ENCODE data around the gene GYPB. TPM values are rescaled to one million over a fixed set of nuclear protein-coding genes. Genes with fewer than 3 reads are reported as not detected.
"Not testable (repeated sequence)": the region's sequence is repeated elsewhere in the genome, so short reads cannot be mapped to it uniquely, and the experiment has no call there.

Gene GYPB
- total RNA-seq, 1 experiment from 2014 or later: not detected

DNA sequence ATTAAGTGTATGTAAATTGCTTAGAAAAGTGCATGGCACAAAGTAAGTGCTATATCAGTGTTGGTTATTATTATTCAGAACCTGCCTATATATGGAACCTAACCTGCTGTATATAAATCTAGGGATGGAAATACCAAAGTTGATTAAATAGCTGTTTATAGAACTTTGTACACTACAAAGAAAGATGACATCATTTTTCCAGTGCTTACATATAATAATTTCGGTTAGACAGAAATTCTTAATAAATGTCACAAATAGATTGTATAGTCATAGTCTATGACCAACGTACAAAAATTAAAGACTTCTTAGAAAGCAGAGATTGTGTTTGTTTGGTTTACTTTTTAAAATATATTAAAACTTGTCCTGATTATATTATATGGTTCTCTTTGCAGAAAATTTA is 4.4 kb downstream of the GYPB start:
- no peak for DNase-seq (ENCODE audit: low read depth)

GRCh38 chr4:144008602-144009001 is 10.6 kb downstream of the GYPB start:
- DNase-seq (ENCODE audit: low read depth): not testable (repeated sequence)

DNA sequence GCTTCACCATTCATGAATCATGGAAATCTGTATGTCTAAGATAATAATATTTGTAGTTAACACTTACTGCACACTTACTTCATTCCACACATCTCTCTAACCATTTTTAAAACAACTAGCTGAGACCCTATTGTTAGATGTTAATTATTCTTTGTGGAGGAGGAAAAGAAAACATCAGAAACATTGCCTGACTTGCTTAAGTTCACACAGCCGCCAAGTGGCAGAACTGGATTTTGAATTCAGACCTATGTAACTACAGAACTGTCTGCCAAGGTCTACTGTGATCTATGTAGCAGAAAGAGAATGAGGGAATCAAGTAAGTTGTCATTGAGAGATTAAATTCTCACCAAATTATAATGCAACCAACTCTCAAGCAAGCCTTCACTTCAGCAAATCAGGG is 11.2 kb downstream of the GYPB start:
- DNase-seq (ENCODE audit: low read depth): not testable (repeated sequence)

DNA sequence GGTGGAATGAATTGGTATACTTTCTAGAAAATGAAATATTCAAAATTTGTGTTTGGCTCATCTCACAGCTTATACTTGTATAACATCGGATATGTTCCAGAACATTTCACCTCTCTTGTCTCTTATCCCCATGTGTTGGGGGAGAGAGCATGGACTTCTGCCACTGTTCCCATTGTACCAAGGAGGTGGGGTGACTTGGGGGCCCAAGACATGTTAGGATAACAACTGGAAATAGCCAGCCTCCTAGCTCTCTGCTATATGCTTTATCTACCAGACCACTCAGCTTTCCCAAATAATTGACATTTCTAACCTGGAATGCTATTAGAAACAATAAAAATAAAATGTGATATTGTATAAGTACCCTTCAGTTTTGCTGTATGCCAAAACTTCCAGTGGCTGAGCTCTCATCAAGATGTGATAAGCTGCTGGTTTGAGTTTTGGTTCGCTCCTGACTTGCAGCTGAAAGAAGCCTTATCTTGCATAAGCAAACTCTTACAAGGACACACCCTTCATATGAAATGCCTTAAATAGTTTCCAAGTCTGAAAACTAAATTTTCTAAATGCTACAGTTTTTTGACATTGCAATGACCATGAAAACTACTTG is 12.9 kb downstream of the GYPB start:
- DNase-seq (ENCODE audit: low read depth): not testable (repeated sequence)

DNA sequence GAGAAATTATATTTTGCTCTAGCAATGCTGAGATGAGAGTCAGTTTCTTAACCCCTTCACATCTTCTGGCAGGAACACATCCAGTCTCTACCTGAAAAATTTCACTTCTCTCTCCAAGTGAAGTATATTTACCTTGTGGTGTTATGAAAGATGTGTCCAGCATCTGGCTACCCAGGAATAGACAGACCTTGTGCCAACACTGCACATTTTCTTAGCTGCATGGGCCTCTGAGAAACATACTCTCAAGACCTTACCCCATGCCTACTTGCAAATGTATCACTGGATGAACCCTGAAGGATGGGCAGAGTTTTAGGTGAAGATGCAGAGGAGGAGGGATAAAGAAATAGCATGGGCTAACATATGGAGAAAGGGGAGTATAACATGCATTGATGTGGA is 13.6 kb downstream of the GYPB start:
- not testable (repeated sequence) for DNase-seq (ENCODE audit: low read depth)

DNA sequence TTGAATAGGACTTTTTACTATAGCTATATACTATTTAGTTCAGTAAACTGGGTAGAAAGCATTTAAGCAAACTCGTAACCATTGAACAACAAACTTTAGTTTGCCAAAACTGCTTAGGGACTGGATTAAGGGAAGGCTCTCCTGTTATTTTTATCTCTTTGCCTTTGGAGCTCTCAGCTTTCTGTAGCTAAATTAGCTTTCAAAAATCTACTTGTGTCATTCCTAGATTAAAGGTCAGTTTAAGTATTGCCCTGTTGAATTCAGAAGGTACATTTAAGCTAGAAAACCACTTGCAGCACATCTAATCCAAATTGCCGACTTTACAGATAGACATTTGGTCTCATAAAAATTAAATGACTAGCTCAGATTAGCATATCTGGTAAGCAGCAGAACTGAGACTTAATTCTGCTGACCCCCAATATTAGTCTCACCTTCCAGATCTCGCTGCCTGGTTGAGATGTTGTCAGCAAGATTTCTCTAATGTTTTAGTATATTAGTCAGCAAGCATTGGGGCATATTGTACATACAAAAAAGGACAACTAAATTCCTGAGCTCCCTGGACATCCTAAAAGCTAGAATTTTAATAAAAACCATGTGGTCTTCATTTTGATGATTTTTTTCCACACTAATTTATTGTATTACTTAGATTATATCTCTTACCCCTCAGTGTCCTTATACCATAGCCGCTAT is 14.2 kb downstream of the GYPB start:
- DNase-seq (ENCODE audit: low read depth): not testable (repeated sequence)

- not testable (repeated sequence) for DNase-seq (ENCODE audit: low read depth)
Observed at GRCh38 chr4:144003890-144004265, 15.3 kb downstream of the GYPB start.

GRCh38 chr4:144003205-144003889 is 15.8 kb downstream of the GYPB start:
- DNase-seq (ENCODE audit: low read depth): not testable (repeated sequence)

- DNase-seq (ENCODE audit: low read depth): not testable (repeated sequence)
Observed at GRCh38 chr4:144000331-144000995, 18.7 kb downstream of the GYPB start.

DNA sequence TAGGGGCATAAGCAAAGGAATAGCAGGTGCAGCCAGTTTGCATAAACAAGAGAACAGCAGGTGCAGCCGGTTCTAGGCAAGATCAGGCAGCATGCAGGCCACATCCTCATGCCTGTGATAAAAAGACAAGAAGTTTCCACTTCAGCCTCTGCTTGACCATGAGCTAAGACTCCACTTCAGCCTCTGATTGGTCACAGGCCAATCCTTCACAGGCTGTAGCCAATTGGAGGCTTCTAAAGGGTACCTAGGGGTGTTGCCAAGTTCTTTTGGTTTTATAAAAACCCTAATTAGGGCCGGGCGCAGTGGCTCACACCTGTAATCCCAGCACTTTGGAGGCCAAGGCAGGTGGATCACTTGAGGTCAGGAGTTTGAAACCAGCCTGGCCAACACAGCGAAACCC is 23.0 kb downstream of the GYPB start:
- DNase-seq (ENCODE audit: low read depth): not testable (repeated sequence)

GRCh38 chr4:143991761-143992160 is 27.4 kb downstream of the GYPB start:
- DNase-seq (ENCODE audit: low read depth): not testable (repeated sequence)

DNA sequence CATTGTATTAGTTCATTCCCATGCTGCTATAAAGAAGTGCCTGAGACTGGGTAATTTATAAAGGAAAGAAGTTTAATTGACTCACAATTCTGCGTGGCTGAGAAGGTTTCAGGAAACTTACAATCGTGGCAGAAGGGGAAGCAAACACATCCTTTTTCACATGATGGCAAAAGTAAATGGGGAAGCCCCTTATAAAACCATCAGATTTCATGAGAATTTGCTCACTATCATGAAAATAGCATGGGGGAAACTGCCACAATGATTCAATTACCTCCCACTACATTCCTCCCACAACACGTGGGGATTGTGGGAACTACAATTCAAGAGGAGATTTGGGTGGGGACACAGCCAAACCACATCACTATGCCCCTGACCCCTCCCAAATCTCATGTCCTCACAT is 28.5 kb downstream of the GYPB start:
- not testable (repeated sequence) for DNase-seq (ENCODE audit: low read depth)

DNA sequence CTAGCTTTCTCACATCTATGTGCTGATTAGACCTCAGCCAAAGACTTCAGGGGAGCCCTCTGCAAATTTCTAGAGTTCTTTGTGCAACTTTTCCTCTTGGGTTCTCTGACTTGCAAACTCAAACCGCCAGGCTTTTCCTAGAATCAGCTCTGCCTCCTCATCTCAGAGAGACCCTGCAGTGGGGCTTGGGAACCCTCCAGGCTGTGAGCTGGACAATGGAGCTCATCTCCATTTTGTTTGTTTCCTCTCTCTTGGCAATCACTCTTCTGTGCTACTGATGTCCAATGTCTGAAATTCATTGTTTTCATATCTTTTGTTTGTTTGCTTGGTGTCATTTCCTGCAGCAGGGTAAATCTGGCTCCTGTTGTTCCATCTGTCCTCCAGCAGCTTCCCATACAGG is 33.0 kb downstream of the GYPB start:
- DNase-seq (ENCODE audit: low read depth): no peak

GRCh38 chr4:143980776-143981175 is 38.4 kb downstream of the GYPB start:
- peak; percentile 1 for DNase-seq (ENCODE audit: low read depth)

DNA sequence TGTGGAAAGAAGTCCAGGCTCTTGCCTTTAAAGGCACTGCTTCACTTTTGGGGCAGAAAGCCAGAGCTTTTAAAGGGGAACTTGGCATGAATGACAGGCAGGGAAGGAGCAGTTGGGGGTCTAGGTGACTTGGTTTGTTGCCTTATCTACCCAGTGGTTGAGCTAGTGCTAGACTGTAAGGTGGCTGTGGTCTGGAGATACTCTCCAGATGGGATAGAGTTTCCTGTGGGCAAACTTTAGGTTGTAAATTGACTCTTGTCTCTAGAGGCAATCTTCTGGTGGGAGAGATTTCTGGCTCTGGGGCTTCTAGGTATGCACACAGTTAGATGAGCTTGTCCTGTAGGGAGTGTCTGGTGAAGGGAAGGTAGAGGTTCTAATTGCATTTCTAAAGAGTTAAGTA is 43.7 kb downstream of the GYPB start:
- DNase-seq (ENCODE audit: low read depth): not testable (repeated sequence)

GRCh38 chr4:143974021-143974420 is 45.2 kb downstream of the GYPB start:
- DNase-seq (ENCODE audit: low read depth): not testable (repeated sequence)

- DNase-seq (ENCODE audit: low read depth): no peak
Observed at GRCh38 chr4:143961075-143961474, 58.1 kb downstream of the GYPB start.

GRCh38 chr4:143955306-143955705 is 63.9 kb downstream of the GYPB start:
- not testable (repeated sequence) for DNase-seq (ENCODE audit: low read depth)

GRCh38 chr4:143951458-143951972 is 67.7 kb downstream of the GYPB start:
- not testable (repeated sequence) for DNase-seq (ENCODE audit: low read depth)

GRCh38 chr4:143950967-143951366 is 68.2 kb downstream of the GYPB start:
- DNase-seq (ENCODE audit: low read depth): not testable (repeated sequence)

GRCh38 chr4:143950185-143950584 is 69.0 kb downstream of the GYPB start:
- not testable (repeated sequence) for DNase-seq (ENCODE audit: low read depth)

- DNase-seq (ENCODE audit: low read depth): not testable (repeated sequence)
Observed at GRCh38 chr4:143947493-143947892, 71.7 kb downstream of the GYPB start.
